GM18907 (cell line): ENCODE measurements around the gene RUFY3.
A peak's percentile ranks its signal among the peaks of the same experiment; 100 is the strongest.
"Not testable (repeated sequence)": the region's sequence is repeated elsewhere in the genome, so short reads cannot be mapped to it uniquely, and the experiment has no call there.

Source experiments
- ATAC-seq: cut with Tn5 transposase; IDR thresholded peaks from one replicate; pipeline ENCODE4 v1.9.1; 2021; ENCODE audit warnings: mild to moderate bottlenecking, moderate library complexity; ENCODE audit not compliant: unreplicated experiment

The RUFY3 gene

DNA sequence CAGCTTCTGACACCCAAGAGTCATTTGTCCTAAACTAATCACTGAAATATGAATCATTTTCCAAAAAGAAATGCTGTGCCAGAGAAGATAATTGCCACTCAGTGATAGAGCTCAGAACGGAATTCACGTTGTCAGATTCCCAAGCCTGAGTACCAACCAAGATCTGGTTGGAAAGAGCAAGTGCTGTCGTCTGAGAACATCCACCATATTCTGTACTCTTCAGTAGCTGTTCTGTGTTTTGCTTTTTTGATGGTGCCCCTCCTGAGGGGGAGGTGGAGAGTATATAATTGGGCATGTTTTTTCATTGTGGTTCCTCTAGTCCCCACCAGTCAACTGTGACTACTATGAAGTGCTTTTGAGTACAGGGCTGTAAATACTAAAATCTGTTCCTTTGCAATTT lies 13.2 kb downstream of the RUFY3 start:
- peak; percentile 26 for ATAC-seq

DNA sequence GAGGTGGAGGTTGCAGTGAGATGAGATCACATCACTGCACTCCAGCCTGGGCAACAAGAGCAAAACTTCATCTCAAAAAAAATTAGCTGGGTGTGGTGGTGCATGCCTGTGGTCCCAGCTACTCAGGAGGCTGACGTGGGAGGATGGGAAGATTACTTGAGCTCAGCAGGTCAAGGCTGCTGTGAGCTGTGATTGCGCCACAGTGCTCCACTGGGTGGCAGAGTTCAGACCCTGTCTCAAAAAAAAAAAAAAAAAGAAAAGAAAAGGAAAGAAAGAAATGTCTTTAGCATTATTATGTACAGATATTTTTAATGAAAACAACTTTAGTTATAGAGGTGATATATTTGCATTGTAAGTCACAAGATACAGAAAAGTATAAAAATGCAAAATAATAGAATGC lies 14.2 kb downstream of the RUFY3 start:
- not testable (repeated sequence) for ATAC-seq

GRCh38 chr4:70737006-70737405 lies 15.2 kb downstream of the RUFY3 start:
- no peak for ATAC-seq

- no peak for ATAC-seq
Measured at GRCh38 chr4:70737409-70737808, 15.6 kb downstream of the RUFY3 start.

DNA sequence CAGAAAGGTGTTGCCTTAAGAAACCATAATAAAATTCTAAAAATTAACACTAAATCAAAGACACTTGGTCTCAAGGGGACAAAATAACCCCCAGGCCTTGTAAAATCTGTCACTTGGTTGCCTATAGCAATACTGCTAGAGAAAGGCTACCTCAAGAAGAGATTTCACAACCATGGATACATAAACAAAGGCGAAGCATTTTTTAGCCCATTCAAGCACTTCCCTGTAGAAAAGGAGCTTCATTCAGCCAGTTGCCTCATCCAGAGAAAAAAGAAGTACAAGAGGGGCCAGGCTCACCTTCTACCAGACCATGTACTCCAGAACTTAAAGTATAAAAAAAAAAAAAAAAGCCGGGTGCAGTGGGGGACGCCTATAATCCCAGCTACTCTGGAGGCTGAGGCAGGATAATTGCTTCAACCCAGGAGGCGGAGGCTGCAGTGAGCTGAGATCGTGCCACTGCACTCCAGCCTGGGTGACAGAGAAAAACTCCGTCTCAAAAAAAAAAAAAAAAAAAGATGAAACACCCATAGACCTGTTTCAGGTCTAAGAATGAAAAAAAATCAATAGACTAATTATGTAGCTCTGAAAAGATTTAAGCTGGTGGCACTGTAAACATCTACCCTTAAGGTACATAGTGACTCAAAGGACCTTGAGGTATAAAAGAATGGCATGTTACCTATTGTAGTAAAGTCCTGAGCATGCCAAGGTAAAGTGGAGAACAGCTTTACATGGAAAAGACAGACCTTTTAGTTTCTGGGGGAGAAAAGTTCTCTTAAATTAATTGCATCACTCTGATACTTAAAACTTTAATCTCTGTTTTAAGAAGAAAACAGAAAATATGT lies 18.0 kb downstream of the RUFY3 start:
- ATAC-seq = no peak

GRCh38 chr4:70741867-70742658 lies 20.3 kb downstream of the RUFY3 start:
- no peak for ATAC-seq

GRCh38 chr4:70743731-70744130 lies 22.0 kb downstream of the RUFY3 start:
- no peak for ATAC-seq

DNA sequence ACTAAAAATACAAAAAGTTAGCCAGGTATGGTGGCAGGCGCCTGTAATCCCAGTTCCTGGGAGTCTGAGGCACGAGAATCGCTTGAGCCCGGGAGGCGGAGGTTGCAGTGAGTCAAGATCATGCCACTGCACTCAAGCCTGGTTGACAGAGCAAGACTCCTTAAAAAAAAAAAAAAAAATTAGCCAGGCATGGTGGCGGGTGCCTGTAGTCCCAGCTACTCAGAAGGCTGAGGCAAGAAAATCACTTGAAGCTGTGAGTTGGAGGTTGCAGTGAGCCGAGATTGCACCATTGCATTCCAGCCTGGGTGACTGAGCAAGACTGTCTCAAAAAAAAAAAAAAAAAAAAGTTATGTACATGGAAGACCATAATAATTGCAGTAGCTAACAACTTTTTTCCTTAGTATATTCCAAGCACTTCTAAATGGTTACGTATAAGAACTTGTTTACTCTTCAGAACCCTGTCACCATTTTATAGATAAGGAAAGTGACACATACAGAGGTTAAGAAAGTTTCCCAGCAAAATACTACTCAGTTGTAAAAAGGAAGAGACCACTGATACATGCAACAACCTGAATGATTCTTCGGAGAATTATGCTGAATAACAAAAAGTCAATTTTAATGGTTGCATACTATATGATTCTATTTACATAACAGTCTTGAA lies 24.5 kb downstream of the RUFY3 start:
- ATAC-seq = no peak

GRCh38 chr4:70747874-70748273 lies 26.1 kb downstream of the RUFY3 start:
- no peak for ATAC-seq

DNA sequence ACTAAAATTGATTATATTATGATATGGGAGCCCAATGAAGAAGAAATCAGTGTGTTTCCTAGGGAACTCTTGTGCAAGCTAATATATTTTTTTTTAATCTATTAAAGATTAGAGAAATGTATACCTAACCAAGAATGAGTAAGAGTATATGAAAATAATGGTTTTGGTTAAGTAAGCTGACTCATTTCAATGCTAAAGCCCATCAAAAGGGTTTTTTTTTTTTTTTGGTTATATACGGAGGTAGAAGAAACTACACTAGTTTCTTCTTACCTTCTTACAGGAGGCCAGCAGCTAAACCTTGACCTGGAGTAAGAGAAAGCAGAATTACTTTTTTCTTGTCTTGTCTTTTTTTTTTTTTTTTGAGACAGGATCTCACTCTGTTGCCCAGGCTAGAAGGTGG lies 27.5 kb downstream of the RUFY3 start:
- peak; percentile 89 for ATAC-seq

- ATAC-seq = no peak
Measured at GRCh38 chr4:70752236-70752635, 30.5 kb downstream of the RUFY3 start.

DNA sequence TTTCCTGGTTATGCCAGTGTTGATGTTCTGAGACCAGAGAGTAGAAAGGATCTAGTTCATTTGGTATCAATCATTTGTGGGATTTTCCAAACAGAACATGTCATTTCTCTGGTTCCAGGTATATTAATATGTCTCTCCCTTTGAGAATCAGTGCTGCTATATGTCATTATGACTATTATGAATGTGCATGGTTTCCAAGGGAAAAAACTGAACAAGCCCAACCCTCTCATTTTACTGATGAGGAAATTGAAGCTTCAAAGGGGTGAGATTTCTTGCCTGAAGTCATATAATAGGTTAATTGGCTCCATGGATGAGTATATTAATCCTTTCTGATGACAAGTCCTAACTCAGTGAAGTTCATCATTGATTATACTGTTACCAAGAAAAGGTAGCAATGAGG lies 31.9 kb downstream of the RUFY3 start:
- ATAC-seq = no peak

- ATAC-seq = peak; percentile 76
Measured at GRCh38 chr4:70754470-70754869, 32.7 kb downstream of the RUFY3 start.

DNA sequence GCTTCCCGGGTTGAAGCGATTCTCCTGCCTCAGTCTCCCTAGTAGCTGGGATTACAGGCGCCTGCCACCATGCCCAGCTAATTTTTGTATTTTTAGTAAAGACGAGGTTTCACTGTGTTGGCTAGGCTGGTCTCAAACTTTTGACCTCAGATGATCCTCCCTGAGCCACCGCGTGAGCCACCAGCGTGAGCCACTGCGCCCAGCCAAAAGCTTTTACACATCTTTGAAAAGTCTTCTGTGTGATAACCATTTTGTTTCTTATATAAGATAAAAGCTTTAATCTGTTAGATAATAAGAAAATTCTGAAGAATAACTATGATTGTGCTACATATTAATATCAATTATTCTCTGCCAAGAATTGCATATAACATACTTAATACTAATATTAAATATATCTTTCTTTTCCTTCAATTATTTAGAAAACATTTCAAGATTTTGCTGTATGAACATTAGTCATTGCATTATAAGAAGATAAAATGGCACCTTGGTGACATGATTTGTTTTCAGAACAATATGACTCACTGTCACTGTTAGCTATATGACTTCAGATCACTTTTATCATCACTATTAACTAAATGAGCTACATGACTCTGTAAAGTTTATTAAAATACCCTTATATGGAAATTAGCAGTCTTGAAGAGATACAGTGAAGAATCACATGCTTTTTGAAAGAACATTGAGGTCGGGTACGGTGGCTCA lies 33.4 kb downstream of the RUFY3 start:
- ATAC-seq = peak; percentile 26

DNA sequence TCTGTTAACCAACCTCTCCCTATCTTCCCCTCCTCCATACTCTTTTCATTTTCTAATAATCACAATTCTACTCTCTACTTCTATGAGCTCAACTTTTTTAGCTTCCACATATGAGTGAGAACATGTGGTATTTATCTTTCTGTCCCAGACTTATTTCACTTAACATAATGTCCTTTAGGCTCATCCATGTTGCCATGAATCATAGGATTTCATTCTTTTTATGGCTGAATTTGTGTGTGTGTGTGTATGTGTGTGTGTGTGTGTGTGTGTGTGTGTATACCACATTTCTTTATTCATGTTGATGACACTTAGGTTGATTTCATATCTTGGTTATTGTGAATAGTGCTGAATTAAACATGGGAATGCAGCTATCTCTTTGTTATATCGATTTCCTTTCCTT lies 37.4 kb downstream of the RUFY3 start:
- ATAC-seq = no peak

- no peak for ATAC-seq
Measured at GRCh38 chr4:70759627-70760026, 37.9 kb downstream of the RUFY3 start.

GRCh38 chr4:70760662-70761061 lies 38.9 kb downstream of the RUFY3 start:
- ATAC-seq = no peak

DNA sequence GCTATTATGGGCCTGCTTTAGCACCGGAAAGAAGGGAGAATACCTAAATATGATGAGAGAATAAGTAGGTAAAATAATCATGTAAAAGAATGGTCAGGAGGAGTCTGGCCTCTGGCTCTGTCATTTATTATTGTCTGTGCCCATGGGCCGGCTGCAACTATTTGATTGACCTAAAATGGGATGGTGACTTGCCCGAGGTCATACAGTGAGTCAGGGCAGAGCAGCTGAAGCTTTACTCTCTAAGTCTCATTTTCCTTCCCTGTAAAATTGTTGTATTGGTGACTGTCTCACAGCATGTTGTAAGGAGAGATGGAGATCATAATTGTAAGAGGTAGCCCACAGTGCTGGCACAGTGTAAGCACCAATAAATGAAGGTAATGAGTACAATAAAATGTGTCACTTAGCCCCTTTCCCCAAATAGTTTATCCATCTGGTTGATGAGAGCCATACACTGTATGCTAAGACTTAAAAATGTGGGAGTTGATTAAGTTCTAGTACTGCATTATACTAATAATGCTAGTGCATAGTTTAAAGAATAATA lies 39.6 kb downstream of the RUFY3 start:
- no peak for ATAC-seq

DNA sequence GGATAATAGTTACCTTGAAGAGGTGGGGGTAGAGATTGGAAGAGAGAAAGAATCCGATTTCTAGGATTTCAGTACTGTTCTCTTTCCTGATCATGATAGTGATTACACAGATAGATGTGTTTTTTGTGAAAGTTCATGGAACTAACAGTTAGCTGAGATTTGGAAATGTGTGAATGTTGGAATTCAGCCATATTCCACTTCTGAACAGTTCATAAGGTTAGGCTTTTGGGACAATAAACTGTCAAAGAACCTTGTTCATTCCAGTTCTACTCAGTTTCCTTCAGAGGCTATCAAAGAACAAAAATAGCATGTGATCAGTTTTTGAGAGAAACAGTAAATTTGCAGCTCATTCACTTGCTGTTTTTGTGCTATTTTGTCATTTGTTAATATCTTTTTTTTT lies 43.6 kb downstream of the RUFY3 start:
- no peak for ATAC-seq

- no peak for ATAC-seq
Measured at GRCh38 chr4:70768301-70768948, 46.7 kb downstream of the RUFY3 start.
